ENCODE data around the gene LSMEM2. TPM values are rescaled to one million over a fixed set of nuclear protein-coding genes. Genes with fewer than 3 reads are reported as not detected.

Gene LSMEM2
- total and polyA plus RNA-seq, 2 of the 8 experiments (the other 6 are each of a cell fraction or from before 2014, with no cell fraction given): 0.58 to 0.68 TPM

DNA sequence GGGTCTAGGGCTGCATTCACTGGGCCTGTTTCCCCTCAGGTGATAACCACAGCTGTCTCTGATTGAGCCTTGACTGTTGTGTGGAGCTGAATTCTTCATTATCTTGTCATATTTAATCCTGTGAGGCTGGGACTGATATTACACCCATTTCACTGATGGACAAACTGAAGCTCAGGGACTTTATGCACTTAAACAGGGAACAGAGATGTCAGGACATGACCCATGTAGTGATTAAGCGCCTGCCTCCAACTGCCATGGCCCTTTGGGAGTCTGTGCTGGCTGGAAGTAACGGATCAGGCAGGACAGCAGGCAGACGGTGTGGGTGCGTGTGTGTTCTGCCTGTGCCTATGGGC lies 35.4 kb upstream of the LSMEM2 start:
- no peak overlapping the region for H2AK5ac ChIP-seq (ENCODE audit: low read depth, low read length)
- H3K56ac ChIP-seq (replicated peaks; ENCODE audit: insufficient read length, low read depth, low read length): no peak overlapping the region
- H2AFZ ChIP-seq (ENCODE audit: low read length): no peak overlapping the region
- peaks cover 26% of the 10 kb centered on the region for H3K79me1 ChIP-seq (ENCODE audit: low read depth, low read length)
- CTCF ChIA-PET (ENCODE audit: partially characterized antibody): interaction anchor here (1.4 to 53.5 kb wide), 4 partner anchors 16 to 124 kb away, joined by 4 to 2149 read pairs (median 1135); partner anchors contain the start of genes GNAI2, GNAT1, LSMEM2 and SEMA3B
- H2BK12ac ChIP-seq (ENCODE audit: low read depth, low read length): 0 out of 2 replicates have a peak overlapping the region, but pooled peaks have one; percentile 19
- POLR2A ChIA-PET (ENCODE audit: partially characterized antibody): interaction anchor here (1.1 to 3.4 kb wide), 7 partner anchors 10 to 52 kb away, joined by 3 to 14 read pairs (median 4); partner anchors contain the start of gene GNAT1
- H3K79me2 ChIP-seq (ENCODE audit: control insufficient read depth in 1 of 2, insufficient read depth in 2 of 2, low read length in 2 of 2): peaks cover 31 to 91% of the 10 kb centered on the region in 2 experiments
- no peaks in the 10 kb centered on the region for H3K27me3 ChIP-seq (replicated peaks in 1 of 4; ENCODE audit: control insufficient read depth in 3 of 4, extremely low read depth in 1 of 4, insufficient read depth in 3 of 4, low read length in 3 of 4)
- peak overlapping the region; percentile 95; the same call in 1 of the 2 replicates for H2BK15ac ChIP-seq (ENCODE audit: low read length)
- H2BK20ac ChIP-seq (ENCODE audit: low read length): peak overlapping the region; percentile 34; the same call in 1 of the 2 replicates
- H2BK120ac ChIP-seq (replicated peaks; ENCODE audit: low read depth, low read length): peak overlapping the region; percentile 5
- peaks cover 12 to 70% (median 61%) of the 10 kb centered on the region in 4 experiments for H3K4me1 ChIP-seq (replicated peaks in 1 of 4; ENCODE audit: control insufficient read depth in 3 of 4, insufficient read depth in 4 of 4, low read length in 3 of 4)
- H3K4me2 ChIP-seq (ENCODE audit: insufficient read depth in 1 of 2, low read depth in 2 of 2, low read length in 2 of 2): no peak overlapping the region
- peak overlapping the region; percentile 71 for H4K91ac ChIP-seq (replicated peaks; ENCODE audit: insufficient read length, low read length)
- H3K14ac ChIP-seq (ENCODE audit: insufficient read length): no peak overlapping the region
- no peak for DNase-seq (ENCODE audit: low read depth in 1 of 2, low spot score in 2 of 2)
- peak overlapping the region; percentile 44; the same call in 1 of the 2 replicates for H3K18ac ChIP-seq (ENCODE audit: extremely low read depth, low read length)
- H3K9ac ChIP-seq (replicated peaks in 1 of 4; ENCODE audit: extremely low read depth in 1 of 4, low read depth in 3 of 4, low read length in 3 of 4): no peak overlapping the region
- FAIRE-seq: no peak
- 90% methylated on average over 4 of the region's 4 CpGs; no CpG with 5 or more reads in 1 of the 2 experiments for WGBS, 2 experiments (ENCODE audit: extremely low coverage in 1 of 2, insufficient coverage in 1 of 2, insufficient read length in 1 of 2, insufficient replicate concordance in 2 of 2, low coverage in 1 of 2, low lambda C conversion rate in 2 of 2, missing lambda C conversion rate in 1 of 2)
- peaks cover 0 to 3% (median 2%) of the 10 kb centered on the region in 4 experiments; a peak in 2 of 8 replicates for H3K36me3 ChIP-seq (ENCODE audit: control insufficient read depth in 2 of 4, insufficient read depth in 4 of 4, low read length in 3 of 4)
- H4K5ac ChIP-seq (ENCODE audit: insufficient read length, low read depth, low read length): no peak overlapping the region
- H3K4me3 ChIP-seq (ENCODE audit: extremely low read depth in 1 of 4, insufficient read depth in 2 of 4, low read depth in 3 of 4, low read length in 4 of 4): no peak overlapping the region
- H3K23me2 ChIP-seq (ENCODE audit: low read depth, low read length): peaks cover 5% of the 10 kb centered on the region; the same call in 1 of the 2 replicates
- TF ChIP-seq HDAC2 (IDR thresholded peaks at IDR 0.05; ENCODE audit: borderline replicate concordance in 1 of 2, low read depth in 2 of 2, low read length in 2 of 2) (no peak), KDM1A (IDR thresholded peaks at IDR 0.05; ENCODE audit: borderline replicate concordance, low read length) (peak; percentile 60; the same call in 1 of the 2 replicates)
- H3K27ac ChIP-seq (ENCODE audit: low read depth, low read length): peak overlapping the region; percentile 65
- peak overlapping the region; percentile 15 for H3K4ac ChIP-seq (replicated peaks; ENCODE audit: insufficient read length, low read depth, low read length)
- no peak overlapping the region for H4K8ac ChIP-seq (ENCODE audit: extremely low read depth, insufficient read depth, low read length)
- H3K9me3 ChIP-seq (ENCODE audit: insufficient read depth in 2 of 2, low read depth in 1 of 2, low read length in 1 of 2): no peaks in the 10 kb centered on the region
- H2BK5ac ChIP-seq (ENCODE audit: low read depth, low read length): peak overlapping the region; percentile 55; the same call in 1 of the 2 replicates
- H3K23ac ChIP-seq (ENCODE audit: insufficient read length): no peak overlapping the region
- H4K20me1 ChIP-seq (replicated peaks in 1 of 2; ENCODE audit: control insufficient read depth in 1 of 2, insufficient read depth in 2 of 2, low read length in 2 of 2): peaks cover 21 to 34% of the 10 kb centered on the region in 2 experiments
